ENCODE measurements around the gene BCORL1. TPM values are rescaled to one million over a fixed set of nuclear protein-coding genes. Genes with fewer than 3 reads are reported as not detected.

Gene BCORL1
- total and polyA plus RNA-seq, 4 donors: 4.8 to 15.5 (median 9.5) TPM

GRCh38 chrX:130071611-130072344 lies 89.3 kb downstream of the BCORL1 start:
- no peaks in the 10 kb centered on the region for H3K4me1 ChIP-seq (ENCODE audit: control insufficient read depth, insufficient read depth, low read length)
- 76% methylated on average over 13 of the region's 18 CpGs for WGBS (ENCODE audit: insufficient coverage)

GRCh38 chrX:130072345-130072740 lies 89.9 kb downstream of the BCORL1 start:
- Histone ChIP-seq H3K27ac (ENCODE audit: low read depth, low read length) (no peak overlapping the region), H3K4me3 (ENCODE audit: low read depth, low read length) (no peak overlapping the region), H3K9me3 (ENCODE audit: control insufficient read depth, insufficient read depth, low read length) (no peaks in the 10 kb centered on the region), H3K36me3 (ENCODE audit: control insufficient read depth, insufficient read depth, low read length) (no peaks in the 10 kb centered on the region), H3K27me3 (ENCODE audit: control insufficient read depth, insufficient read depth, low read length) (no peaks in the 10 kb centered on the region), H3K4me1 (ENCODE audit: control insufficient read depth, insufficient read depth, low read length) (no peaks in the 10 kb centered on the region)
- 59% methylated on average over 4 of the region's 10 CpGs for WGBS (ENCODE audit: insufficient coverage)
- no peak for DNase-seq (ENCODE audit: low read depth in 4 of 6, low spot score in 6 of 6)

More at GRCh38 chrX:130071611-130072344, 89.3 kb downstream of the BCORL1 start:
- H3K9me3 ChIP-seq (ENCODE audit: control insufficient read depth, insufficient read depth, low read length): no peaks in the 10 kb centered on the region
- DNase-seq (ENCODE audit: low read depth in 4 of 6, low spot score in 6 of 6): no peak
- H3K27me3 ChIP-seq (ENCODE audit: control insufficient read depth, insufficient read depth, low read length): no peaks in the 10 kb centered on the region
- H3K36me3 ChIP-seq (ENCODE audit: control insufficient read depth, insufficient read depth, low read length): peaks cover 3% of the 10 kb centered on the region
- H3K4me3 ChIP-seq (ENCODE audit: low read depth, low read length): no peak overlapping the region
- H3K27ac ChIP-seq (ENCODE audit: low read depth, low read length): no peak overlapping the region

- Histone ChIP-seq H3K27me3 (ENCODE audit: control insufficient read depth, insufficient read depth, low read length) (peaks cover 4% of the 10 kb centered on the region), H3K9me3 (ENCODE audit: control insufficient read depth, insufficient read depth, low read length) (no peaks in the 10 kb centered on the region), H3K4me1 (ENCODE audit: control insufficient read depth, insufficient read depth, low read length) (no peaks in the 10 kb centered on the region), H3K4me3 (ENCODE audit: low read depth, low read length) (no peak overlapping the region), H3K36me3 (ENCODE audit: control insufficient read depth, insufficient read depth, low read length) (no peaks in the 10 kb centered on the region), H3K27ac (ENCODE audit: low read depth, low read length) (no peak overlapping the region)
- WGBS (ENCODE audit: insufficient coverage): 89% methylated on average over 3 of the region's 4 CpGs
- no peak for DNase-seq (ENCODE audit: low read depth in 4 of 6, low spot score in 6 of 6)
These were observed 93.3 kb downstream of the BCORL1 start for GRCh38 chrX:130075777-130076176.

- Histone ChIP-seq H3K27ac (ENCODE audit: low read depth, low read length) (no peak overlapping the region), H3K4me1 (ENCODE audit: control insufficient read depth, insufficient read depth, low read length) (peaks cover 5% of the 10 kb centered on the region), H3K27me3 (ENCODE audit: control insufficient read depth, insufficient read depth, low read length) (peaks cover 4% of the 10 kb centered on the region), H3K9me3 (ENCODE audit: control insufficient read depth, insufficient read depth, low read length) (no peaks in the 10 kb centered on the region), H3K36me3 (ENCODE audit: control insufficient read depth, insufficient read depth, low read length) (no peaks in the 10 kb centered on the region), H3K4me3 (ENCODE audit: low read depth, low read length) (no peak overlapping the region)
- WGBS (ENCODE audit: insufficient coverage): 55% methylated on average over 4 of the region's 9 CpGs
- DNase-seq (ENCODE audit: low read depth in 4 of 6, low spot score in 6 of 6): peak in 5 of 6 donors; percentile 6 to 79 (median 23)
These were observed 97.5 kb downstream of the BCORL1 start for GRCh38 chrX:130079824-130080406.

GRCh38 chrX:130080791-130081367 lies 98.4 kb downstream of the BCORL1 start:
- DNase-seq (ENCODE audit: low read depth in 4 of 6, low spot score in 6 of 6): no peak
- Histone ChIP-seq H3K9me3 (ENCODE audit: control insufficient read depth, insufficient read depth, low read length) (no peaks in the 10 kb centered on the region), H3K4me1 (ENCODE audit: control insufficient read depth, insufficient read depth, low read length) (peaks cover 5% of the 10 kb centered on the region), H3K27ac (ENCODE audit: low read depth, low read length) (no peak overlapping the region), H3K27me3 (ENCODE audit: control insufficient read depth, insufficient read depth, low read length) (peaks cover 4% of the 10 kb centered on the region), H3K4me3 (ENCODE audit: low read depth, low read length) (no peak overlapping the region), H3K36me3 (ENCODE audit: control insufficient read depth, insufficient read depth, low read length) (no peaks in the 10 kb centered on the region)
- 73% methylated on average over 7 of the region's 7 CpGs for WGBS (ENCODE audit: insufficient coverage)

GRCh38 chrX:130081421-130082045 lies 99.1 kb downstream of the BCORL1 start:
- H3K4me1 ChIP-seq (ENCODE audit: control insufficient read depth, insufficient read depth, low read length): peaks cover 5% of the 10 kb centered on the region
- H3K36me3 ChIP-seq (ENCODE audit: control insufficient read depth, insufficient read depth, low read length): no peaks in the 10 kb centered on the region
- peak in 1 of 6 donors; percentile 4 for DNase-seq (ENCODE audit: low read depth in 4 of 6, low spot score in 6 of 6)
- 40% methylated on average over 6 of the region's 12 CpGs for WGBS (ENCODE audit: insufficient coverage)
- H3K27ac ChIP-seq (ENCODE audit: low read depth, low read length): no peak overlapping the region
- H3K27me3 ChIP-seq (ENCODE audit: control insufficient read depth, insufficient read depth, low read length): peaks cover 4% of the 10 kb centered on the region
- no peaks in the 10 kb centered on the region for H3K9me3 ChIP-seq (ENCODE audit: control insufficient read depth, insufficient read depth, low read length)
- no peak overlapping the region for H3K4me3 ChIP-seq (ENCODE audit: low read depth, low read length)

- Histone ChIP-seq H3K27me3 (ENCODE audit: control insufficient read depth, insufficient read depth, low read length) (peaks cover 4% of the 10 kb centered on the region), H3K36me3 (ENCODE audit: control insufficient read depth, insufficient read depth, low read length) (no peaks in the 10 kb centered on the region), H3K4me1 (ENCODE audit: control insufficient read depth, insufficient read depth, low read length) (peaks cover 5% of the 10 kb centered on the region), H3K4me3 (ENCODE audit: low read depth, low read length) (no peak overlapping the region), H3K27ac (ENCODE audit: low read depth, low read length) (no peak overlapping the region), H3K9me3 (ENCODE audit: control insufficient read depth, insufficient read depth, low read length) (no peaks in the 10 kb centered on the region)
- WGBS (ENCODE audit: insufficient coverage): 58% methylated on average over 15 of the region's 28 CpGs
- DNase-seq (ENCODE audit: low read depth in 4 of 6, low spot score in 6 of 6): no peak
These were observed 100.0 kb downstream of the BCORL1 start for GRCh38 chrX:130082244-130083106.

- Histone ChIP-seq H3K9me3 (ENCODE audit: control insufficient read depth, insufficient read depth, low read length) (no peaks in the 10 kb centered on the region), H3K27ac (ENCODE audit: low read depth, low read length) (no peak overlapping the region), H3K36me3 (ENCODE audit: control insufficient read depth, insufficient read depth, low read length) (no peaks in the 10 kb centered on the region), H3K27me3 (ENCODE audit: control insufficient read depth, insufficient read depth, low read length) (peaks cover 4% of the 10 kb centered on the region), H3K4me3 (ENCODE audit: low read depth, low read length) (no peak overlapping the region), H3K4me1 (ENCODE audit: control insufficient read depth, insufficient read depth, low read length) (peaks cover 5% of the 10 kb centered on the region)
- DNase-seq (ENCODE audit: low read depth in 4 of 6, low spot score in 6 of 6): no peak
- 39% methylated on average over 3 of the region's 7 CpGs for WGBS (ENCODE audit: insufficient coverage)
These were observed 100.7 kb downstream of the BCORL1 start for GRCh38 chrX:130083107-130083490.

Measured in spinal cord (tissue), 10 donors.